HG03439 (cell line): ENCODE results near the gene FBXW7.

Experiments
- ATAC-seq: cut with Tn5 transposase; IDR thresholded peaks from one replicate; pipeline ENCODE4 v1.9.1; 2021; ENCODE audit warnings: mild to moderate bottlenecking, moderate library complexity; ENCODE audit not compliant: unreplicated experiment

Gene FBXW7

GRCh38 chr4:152296386-152296785 is 239.5 kb downstream of the FBXW7 start:
- ATAC-seq: no peak

- no peak for ATAC-seq
Measured at GRCh38 chr4:152294765-152295164, 241.1 kb downstream of the FBXW7 start.

GRCh38 chr4:152294331-152294730 is 241.6 kb downstream of the FBXW7 start:
- ATAC-seq: no peak

DNA sequence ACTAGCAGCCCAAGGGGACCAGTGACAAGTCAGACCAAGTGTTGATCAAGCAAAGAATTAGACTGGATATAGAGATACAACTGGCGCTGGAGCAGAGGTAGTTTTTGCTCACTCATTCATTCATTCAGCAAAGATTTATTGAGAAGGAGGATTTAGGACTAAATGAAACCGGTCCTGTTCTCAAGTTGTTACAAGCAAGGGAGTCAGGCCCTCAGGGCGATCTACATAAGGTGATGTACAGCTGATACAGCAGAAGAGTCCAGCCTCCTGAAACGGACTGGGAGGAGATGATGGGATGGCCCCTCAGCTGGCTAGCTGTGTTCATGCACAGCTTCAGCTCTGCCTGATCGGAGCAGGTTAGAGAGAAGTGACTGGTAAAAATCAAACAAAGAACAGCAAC is 242.4 kb downstream of the FBXW7 start:
- no peak for ATAC-seq

DNA sequence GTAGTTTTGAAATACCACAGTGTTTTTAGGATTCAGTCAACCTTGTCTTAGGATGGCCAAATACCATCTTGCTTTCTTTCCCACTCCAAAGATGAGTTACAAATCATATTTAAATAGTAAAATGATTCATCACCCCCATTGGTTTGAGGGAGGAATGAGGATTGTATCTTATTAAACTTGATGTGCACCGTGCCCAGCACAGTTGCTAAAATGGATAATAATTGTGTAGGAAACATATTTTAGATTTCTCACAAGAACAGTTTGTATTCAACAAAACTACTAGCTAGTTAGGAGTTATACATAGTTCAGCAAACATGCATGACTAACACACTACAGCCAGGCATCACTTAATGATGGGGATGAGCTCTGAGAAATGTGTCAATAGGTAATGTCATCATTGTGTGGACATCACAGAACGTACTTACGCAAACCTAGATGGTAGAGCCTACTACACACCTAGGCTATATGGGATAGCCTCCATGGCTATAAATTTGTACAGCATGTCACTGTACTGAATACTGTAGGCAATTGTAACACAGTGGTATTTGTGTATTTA is 245.4 kb downstream of the FBXW7 start:
- no peak for ATAC-seq

GRCh38 chr4:152289941-152290340 is 246.0 kb downstream of the FBXW7 start:
- ATAC-seq: no peak

GRCh38 chr4:152289541-152289940 is 246.4 kb downstream of the FBXW7 start:
- no peak for ATAC-seq

- ATAC-seq: no peak
Measured at GRCh38 chr4:152283801-152284470, 252.0 kb downstream of the FBXW7 start.

DNA sequence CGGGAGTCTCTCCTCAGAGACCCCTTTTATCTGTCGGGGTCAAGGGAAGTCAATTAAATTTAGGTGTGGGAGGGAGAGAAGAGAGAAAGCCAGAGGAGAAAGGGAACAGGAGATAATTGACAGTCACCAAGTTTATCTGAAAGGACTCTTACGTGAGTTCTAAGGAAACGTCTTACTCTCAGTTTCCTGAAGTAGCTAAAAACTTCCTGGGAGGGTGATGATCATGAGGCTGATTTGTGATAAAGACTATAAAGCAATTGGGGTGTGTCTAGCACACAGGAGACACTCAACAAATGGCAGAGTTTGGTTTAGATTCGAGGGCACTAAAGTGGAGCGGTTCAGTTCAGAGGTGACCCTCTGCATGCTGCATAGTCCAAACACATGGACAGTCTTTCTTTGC is 254.1 kb downstream of the FBXW7 start:
- no peak for ATAC-seq

- ATAC-seq: no peak
Measured at GRCh38 chr4:152281211-152281610, 254.7 kb downstream of the FBXW7 start.

GRCh38 chr4:152279234-152279566 is 256.7 kb downstream of the FBXW7 start:
- ATAC-seq: no peak

DNA sequence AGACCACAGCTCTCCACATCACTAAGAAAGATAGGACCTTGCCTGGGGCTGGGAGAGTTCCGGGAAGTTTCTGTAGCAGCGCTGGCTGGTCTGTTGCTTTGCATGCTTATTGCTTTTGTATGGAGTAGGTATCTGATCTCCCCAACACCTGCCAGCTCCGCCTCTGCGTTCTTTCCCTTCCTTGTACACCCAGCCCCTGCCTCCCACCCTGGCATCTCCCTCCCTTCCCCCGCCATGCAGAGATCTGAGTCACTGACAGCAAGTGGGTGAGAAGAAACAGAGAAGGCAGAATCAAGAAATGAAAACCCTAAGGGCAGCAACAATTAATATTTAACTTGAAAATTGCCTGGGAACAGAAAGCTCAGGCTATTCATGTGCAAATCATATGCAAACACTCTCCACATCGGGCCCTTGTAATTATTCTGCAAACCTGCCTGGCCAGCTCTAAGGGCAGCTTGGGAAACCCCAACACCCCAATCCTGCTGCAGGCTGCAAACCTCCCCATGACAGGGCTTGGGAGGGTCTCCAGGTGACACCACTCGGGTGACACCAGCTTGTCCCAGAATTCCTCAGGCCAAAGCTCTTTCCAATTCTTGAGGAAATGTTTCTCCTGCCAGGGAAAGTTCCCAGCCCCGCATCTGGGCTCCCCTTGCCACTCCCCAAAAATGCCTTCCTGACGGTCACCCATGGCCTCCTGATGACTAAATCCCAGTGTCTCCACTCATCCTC is 257.2 kb downstream of the FBXW7 start:
- peak; percentile 64 for ATAC-seq

GRCh38 chr4:152278172-152278504 is 257.8 kb downstream of the FBXW7 start:
- peak; percentile 22 for ATAC-seq

GRCh38 chr4:152277333-152277732 is 258.6 kb downstream of the FBXW7 start:
- no peak for ATAC-seq

GRCh38 chr4:152273343-152273742 is 262.5 kb downstream of the FBXW7 start:
- ATAC-seq: no peak
